ENCODE results near the gene BCL7A. TPM values are rescaled to one million over a fixed set of nuclear protein-coding genes. Genes with fewer than 3 reads are reported as not detected.
"Not testable (repeated sequence)": the region's sequence is repeated elsewhere in the genome, so short reads cannot be mapped to it uniquely, and the experiment has no call there.

BCL7A gene
- total RNA-seq, 1 donor = 12.2 TPM

DNA sequence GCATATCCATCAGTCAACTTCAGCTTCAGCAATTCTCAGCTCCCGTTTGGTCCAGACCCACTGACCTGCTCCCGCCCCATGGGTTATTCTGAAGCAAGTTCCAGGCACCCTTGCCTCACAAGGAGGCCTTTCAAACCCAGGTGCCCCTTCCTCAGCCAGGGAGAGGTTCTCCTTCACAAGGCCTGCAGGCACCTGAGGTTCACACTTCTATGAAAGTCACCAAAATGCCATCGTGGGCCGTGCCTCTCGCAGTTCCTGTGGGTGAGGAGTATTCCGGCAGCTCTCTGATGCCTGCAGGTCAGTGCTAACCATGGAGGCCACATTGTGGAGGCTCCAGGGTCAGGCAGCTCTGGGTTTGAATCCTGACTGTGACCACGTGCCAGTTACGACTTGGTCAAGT is 40.2 kb upstream of the BCL7A start:
- no peak for DNase-seq (ENCODE audit: low read depth)
- TF ChIP-seq, protein P1, sequence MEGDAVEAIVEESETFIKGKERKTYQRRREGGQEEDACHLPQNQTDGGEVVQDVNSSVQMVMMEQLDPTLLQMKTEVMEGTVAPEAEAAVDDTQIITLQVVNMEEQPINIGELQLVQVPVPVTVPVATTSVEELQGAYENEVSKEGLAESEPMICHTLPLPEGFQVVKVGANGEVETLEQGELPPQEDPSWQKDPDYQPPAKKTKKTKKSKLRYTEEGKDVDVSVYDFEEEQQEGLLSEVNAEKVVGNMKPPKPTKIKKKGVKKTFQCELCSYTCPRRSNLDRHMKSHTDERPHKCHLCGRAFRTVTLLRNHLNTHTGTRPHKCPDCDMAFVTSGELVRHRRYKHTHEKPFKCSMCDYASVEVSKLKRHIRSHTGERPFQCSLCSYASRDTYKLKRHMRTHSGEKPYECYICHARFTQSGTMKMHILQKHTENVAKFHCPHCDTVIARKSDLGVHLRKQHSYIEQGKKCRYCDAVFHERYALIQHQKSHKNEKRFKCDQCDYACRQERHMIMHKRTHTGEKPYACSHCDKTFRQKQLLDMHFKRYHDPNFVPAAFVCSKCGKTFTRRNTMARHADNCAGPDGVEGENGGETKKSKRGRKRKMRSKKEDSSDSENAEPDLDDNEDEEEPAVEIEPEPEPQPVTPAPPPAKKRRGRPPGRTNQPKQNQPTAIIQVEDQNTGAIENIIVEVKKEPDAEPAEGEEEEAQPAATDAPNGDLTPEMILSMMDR (IDR thresholded peaks at IDR 0.05; ENCODE audit: insufficient read depth, low read length) = no peak
- H3K4me3 ChIP-seq (ENCODE audit: low read depth, low read length) = no peak overlapping the region

DNA sequence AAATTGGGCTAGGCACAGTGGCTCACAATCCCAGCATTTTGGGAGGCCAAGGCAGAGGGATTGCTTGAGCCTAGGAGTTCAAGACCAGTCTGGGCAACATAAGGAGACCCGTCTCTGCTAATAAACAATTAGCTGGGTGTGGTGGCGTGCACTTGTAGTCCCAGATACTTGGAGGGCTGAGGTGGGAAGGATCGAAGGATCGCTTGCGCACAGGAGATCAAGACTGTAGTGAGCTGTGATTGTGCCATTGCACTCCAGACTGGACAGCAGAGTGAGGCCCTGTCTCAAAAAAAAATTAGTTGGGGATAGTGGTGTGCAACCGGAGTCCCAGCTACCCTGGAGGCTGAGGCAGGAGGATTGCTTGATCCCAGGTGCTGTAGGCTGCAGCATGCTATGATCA is 38.7 kb upstream of the BCL7A start:
- TF ChIP-seq, protein P1 (IDR thresholded peaks at IDR 0.05; ENCODE audit: insufficient read depth, low read length) = no peak
- no peak overlapping the region for H3K4me3 ChIP-seq (ENCODE audit: low read depth, low read length)
- no peak for DNase-seq (ENCODE audit: low read depth)

DNA sequence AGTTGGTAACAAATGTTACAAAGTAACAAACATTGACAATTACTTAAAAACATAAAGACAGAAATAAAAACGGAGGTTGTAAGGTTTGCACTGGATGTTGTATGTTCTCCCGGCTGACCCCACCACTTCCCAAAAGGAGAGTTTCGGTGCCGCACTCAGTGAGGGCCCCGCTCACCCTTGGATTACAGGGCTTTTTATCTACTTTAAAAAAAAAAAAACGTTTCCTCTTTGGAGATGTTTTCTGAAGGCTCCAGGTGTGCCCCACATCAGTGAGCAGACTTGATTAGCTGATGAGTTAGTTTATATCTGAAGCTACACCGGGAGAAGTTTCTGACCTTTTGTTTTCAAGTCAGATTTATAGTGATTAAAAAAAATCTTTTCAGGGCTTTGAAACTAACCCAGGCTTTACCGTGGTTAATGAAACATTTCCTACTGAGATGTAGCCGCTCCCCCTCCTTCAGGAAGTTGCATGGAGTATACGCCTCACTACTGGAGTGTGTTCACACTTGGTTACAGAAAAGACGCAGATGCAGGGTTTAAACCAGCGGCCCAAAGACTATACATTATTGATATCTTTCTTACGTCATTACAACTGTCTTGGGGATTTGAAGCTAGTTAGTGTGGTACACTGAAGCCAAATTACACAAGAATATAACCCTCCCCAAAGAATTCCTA is 38.0 kb upstream of the BCL7A start:
- H3K4me3 ChIP-seq (ENCODE audit: low read depth, low read length) = no peak overlapping the region
- DNase-seq (ENCODE audit: low read depth) = no peak
- TF ChIP-seq, protein P1 (IDR thresholded peaks at IDR 0.05; ENCODE audit: insufficient read depth, low read length) = no peak

DNA sequence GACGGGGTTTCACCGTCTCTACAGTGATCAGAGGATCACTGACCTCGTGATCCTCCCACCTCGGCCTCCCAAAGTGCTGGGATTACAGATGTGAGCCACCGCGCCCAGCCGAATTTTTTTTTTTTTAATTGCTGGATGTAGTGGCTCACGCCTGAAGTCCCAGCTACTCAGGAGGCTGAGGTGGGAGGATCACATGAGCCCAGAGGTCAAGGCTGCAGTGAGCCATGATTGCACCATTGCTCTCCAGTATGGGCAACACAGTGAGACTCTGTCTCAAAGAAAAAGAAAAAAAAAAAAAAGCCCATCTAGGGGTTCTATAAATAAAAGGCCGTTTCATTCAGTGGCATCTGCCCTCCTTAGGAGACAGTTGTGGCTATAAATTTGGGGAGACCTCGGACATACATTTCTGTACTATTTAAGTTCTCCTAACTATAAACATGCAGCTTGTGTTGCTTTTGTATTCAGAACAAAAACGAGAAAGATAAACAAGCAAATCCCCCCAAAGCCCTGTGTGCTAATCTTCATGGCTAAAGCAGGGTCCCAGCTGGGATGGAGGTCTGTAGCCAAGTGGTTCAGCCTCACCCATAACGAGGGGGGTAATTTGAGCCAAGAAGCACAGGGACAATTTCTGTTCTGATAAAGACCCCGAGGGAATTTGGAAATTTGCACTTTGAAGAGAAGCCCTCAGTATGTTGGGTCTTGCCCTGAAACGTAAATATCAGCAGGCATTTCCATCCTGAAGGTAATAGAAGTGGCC is 35.0 kb upstream of the BCL7A start:
- TF ChIP-seq, protein P1 (IDR thresholded peaks at IDR 0.05; ENCODE audit: insufficient read depth, low read length) = no peak
- DNase-seq (ENCODE audit: low read depth) = no peak
- no peak overlapping the region for H3K4me3 ChIP-seq (ENCODE audit: low read depth, low read length)

DNA sequence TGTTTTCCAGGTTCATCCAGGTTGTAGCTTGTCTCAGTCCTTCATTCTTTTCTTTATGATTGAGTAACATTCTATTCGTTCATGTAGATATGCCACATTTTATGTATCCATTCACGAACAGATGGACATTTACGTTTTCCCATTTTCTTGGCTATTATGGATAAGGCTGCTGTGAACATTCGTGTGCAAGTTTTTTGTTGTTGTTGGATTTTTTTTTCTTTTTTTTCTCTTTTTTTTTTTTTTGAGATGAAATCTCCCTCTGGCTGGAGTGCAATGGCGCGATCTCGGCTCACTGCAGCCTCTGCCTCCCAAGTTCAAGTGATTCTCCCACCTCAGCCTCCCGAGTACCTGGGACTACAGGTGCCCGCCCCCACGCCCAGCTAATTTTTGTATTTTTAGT is 33.2 kb upstream of the BCL7A start:
- H3K4me3 ChIP-seq (ENCODE audit: low read depth, low read length); DNase-seq (ENCODE audit: low read depth): not testable (repeated sequence)

DNA sequence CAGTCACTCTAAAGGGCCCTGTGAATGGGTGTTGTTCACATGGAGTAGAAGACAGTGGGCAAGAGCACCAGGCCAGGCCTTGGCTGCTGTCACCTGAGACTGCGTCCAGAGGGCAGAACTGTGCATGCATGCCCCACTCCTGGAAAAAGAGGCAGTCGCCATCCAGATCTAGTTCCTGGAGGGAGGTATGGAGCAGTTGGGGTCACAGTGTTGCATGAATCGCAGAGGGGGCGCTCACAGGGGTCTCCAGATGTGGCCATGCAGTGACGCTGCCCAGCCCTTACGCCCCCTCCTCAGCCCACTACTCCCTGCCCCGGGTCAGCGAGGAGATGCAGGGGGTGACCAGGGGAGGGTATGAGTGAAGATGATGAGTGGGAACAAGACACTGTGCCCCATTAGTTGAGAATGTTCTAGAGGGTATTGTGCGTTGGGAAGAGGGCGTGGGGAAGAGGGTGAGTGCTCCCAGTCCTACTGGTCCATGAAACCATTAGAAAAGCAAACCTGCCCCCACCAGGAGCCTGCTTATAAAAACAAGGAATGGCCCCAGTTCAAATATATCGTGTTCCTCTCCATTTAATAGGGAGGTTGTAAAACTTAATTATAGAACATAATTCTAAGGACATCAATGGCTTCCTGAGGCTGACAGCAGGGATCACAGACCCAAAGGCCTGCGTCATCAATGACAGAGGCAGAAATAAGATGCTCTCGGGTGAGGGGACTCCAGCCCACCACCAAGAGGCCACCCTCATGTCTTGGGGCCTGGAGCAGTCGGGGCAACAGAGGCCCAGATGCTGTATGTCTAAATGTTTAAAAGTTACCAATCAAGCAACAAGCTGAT is 32.2 kb upstream of the BCL7A start:
- TF ChIP-seq, protein P1 (IDR thresholded peaks at IDR 0.05; ENCODE audit: insufficient read depth, low read length) = no peak
- no peak overlapping the region for H3K4me3 ChIP-seq (ENCODE audit: low read depth, low read length)

DNA sequence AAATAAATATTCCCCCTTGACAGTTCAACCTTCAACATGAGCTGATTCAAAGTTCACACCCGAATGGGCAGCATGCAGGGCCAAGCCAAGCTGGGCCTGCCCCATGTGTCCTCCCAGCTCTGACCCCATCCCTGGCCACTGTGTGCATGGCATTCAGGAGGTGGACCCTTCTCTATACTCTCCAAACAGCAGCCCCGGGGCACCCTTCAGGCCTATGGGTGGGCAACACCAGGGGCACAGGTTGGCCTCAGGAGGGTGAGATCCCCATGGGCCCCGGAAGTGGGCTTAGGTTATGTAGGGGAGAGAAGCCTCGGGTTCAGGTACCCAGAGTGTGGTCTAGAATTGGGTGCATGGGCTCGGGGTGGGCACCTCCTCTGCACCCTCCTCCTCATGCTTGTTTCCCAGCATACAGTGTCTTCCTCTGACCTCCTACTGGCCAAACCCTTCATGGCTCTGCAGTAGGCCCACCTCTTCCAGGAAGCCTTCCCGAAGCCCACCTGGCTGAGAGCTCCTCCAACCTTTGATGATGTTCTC is 31.5 kb upstream of the BCL7A start:
- TF ChIP-seq, protein P1 (IDR thresholded peaks at IDR 0.05; ENCODE audit: insufficient read depth, low read length) = no peak
- DNase-seq (ENCODE audit: low read depth) = no peak
- no peak overlapping the region for H3K4me3 ChIP-seq (ENCODE audit: low read depth, low read length)

More for the DNA sequence above, 32.2 kb upstream of the BCL7A start:
- no peak for DNase-seq (ENCODE audit: low read depth)
